GM23338 (cell line): ENCODE data around the gene RIMOC1. TPM values are rescaled to one million over a fixed set of nuclear protein-coding genes. Genes with fewer than 3 reads are reported as not detected.

Source experiments
- ATAC-seq: fragments of 200-7000 bp; cut with Tn5 transposase; 3 replicates; pipeline ENCODE4 v1.9.1; 2020
- DNase-seq: peaks from one replicate; pipeline ENCODE4 v3.0.0-alpha.2; 2015; ENCODE audit warnings: low spot score
- H2AFZ ChIP-seq: fragments of 200-600 bp; sonication (generic); 2 replicates; pipeline ENCODE4 v1.8.0; 2016; ENCODE audit warnings: antibody characterized with exemption, mild to moderate bottlenecking, moderate library complexity
- H3F3A ChIP-seq: fragments of 200-600 bp; sonication (generic); replicated peaks from 2 replicates; pipeline ENCODE4 v1.8.0; 2017; ENCODE audit warnings: antibody characterized with exemption, mixed run types, low read depth
- H3K27ac ChIP-seq: fragments of 200-600 bp; sonication (generic); 2 replicates; pipeline ENCODE4 v1.6.1; 2016; ENCODE audit warnings: low read depth
- H3K27me3 ChIP-seq: fragments of 200-600 bp; sonication (generic); 2 replicates; pipeline ENCODE4 v1.8.0; 2016; ENCODE audit warnings: mild to moderate bottlenecking, mixed run types, moderate library complexity; ENCODE audit not compliant: insufficient read depth
- H3K36me3 ChIP-seq: fragments of 200-600 bp; sonication (generic); 2 replicates; pipeline ENCODE4 v1.8.0; 2016; ENCODE audit warnings: mild to moderate bottlenecking; ENCODE audit not compliant: insufficient read depth
- H3K4me1 ChIP-seq: fragments of 200-600 bp; sonication (generic); 2 replicates; pipeline ENCODE4 v1.8.0; 2016; ENCODE audit warnings: mild to moderate bottlenecking, moderate library complexity; ENCODE audit not compliant: insufficient read depth
- H3K4me2 ChIP-seq: fragments of 200-600 bp; sonication (generic); 2 replicates; pipeline ENCODE4 v1.7.1; 2017; ENCODE audit warnings: mixed run types
- H3K4me3 ChIP-seq: fragments of 200-600 bp; sonication (generic); 2 replicates; pipeline ENCODE4 v1.6.1; 2016; ENCODE audit warnings: mixed run types
- H3K79me2 ChIP-seq: fragments of 200-600 bp; sonication (generic); replicated peaks from 2 replicates; pipeline ENCODE4 v1.8.0; 2017; ENCODE audit warnings: mild to moderate bottlenecking; ENCODE audit not compliant: insufficient read depth
- H3K9me2 ChIP-seq: fragments of 200-600 bp; sonication (generic); 2 replicates; pipeline ENCODE4 v1.8.0; 2017; ENCODE audit not compliant: insufficient read depth
- H4K20me1 ChIP-seq: fragments of 200-600 bp; sonication (generic); replicated peaks from 2 replicates; pipeline ENCODE4 v1.8.0; 2017; ENCODE audit warnings: mild to moderate bottlenecking; ENCODE audit not compliant: insufficient read depth
- H3K27ac Mint-ChIP-seq: 2 replicates; pipeline ENCODE4 v1.8.0; 2020; ENCODE audit warnings: inconsistent platforms, mild to moderate bottlenecking, moderate library complexity, mixed read lengths
- H3K27me3 Mint-ChIP-seq: 3 replicates; pipeline ENCODE4 v1.8.0; 2022; ENCODE audit warnings: low read depth, mild to moderate bottlenecking, moderate library complexity, mixed read lengths, inconsistent platforms; ENCODE audit not compliant: insufficient read depth, poor library complexity
- H3K36me3 Mint-ChIP-seq: 3 replicates; pipeline ENCODE4 v1.8.0; 2021; ENCODE audit warnings: low read depth, mild to moderate bottlenecking, inconsistent platforms, moderate library complexity, mixed read lengths
- H3K4me1 Mint-ChIP-seq: 3 replicates; pipeline ENCODE4 v1.8.0; 2020; ENCODE audit warnings: mild to moderate bottlenecking, inconsistent platforms, mixed read lengths
- H3K4me3 Mint-ChIP-seq: 3 replicates; pipeline ENCODE4 v1.8.0; 2021; ENCODE audit warnings: moderate library complexity, mild to moderate bottlenecking, inconsistent platforms, mixed read lengths
- H3K9me3 Mint-ChIP-seq: 3 replicates; pipeline ENCODE4 v1.8.0; 2020; ENCODE audit warnings: moderate library complexity, mild to moderate bottlenecking, inconsistent platforms, mixed read lengths
- CREB1 ChIP-seq: fragments of 250-450 bp; sonication (Bioruptor Pico); IDR thresholded peaks from 2 replicates; pipeline ENCODE4 v1.5.0; 2020; ENCODE audit warnings: low read depth, mild to moderate bottlenecking, moderate library complexity
- EZH2 ChIP-seq: fragments of 200-600 bp; sonication (generic); IDR thresholded peaks from one replicate; pipeline ENCODE4 v1.8.0; 2017; ENCODE audit warnings: antibody characterized with exemption, mild to moderate bottlenecking, low read depth; ENCODE audit not compliant: unreplicated experiment
- EZH2phosphoT487 ChIP-seq: fragments of 200-600 bp; sonication (generic); IDR thresholded peaks from one replicate; pipeline ENCODE4 v1.8.1; 2018; ENCODE audit warnings: antibody characterized with exemption; ENCODE audit not compliant: unreplicated experiment
- NANOG ChIP-seq: IDR thresholded peaks from 2 replicates; pipeline ENCODE4 v1.6.1; 2016; ENCODE audit warnings: antibody characterized with exemption, borderline replicate concordance
- STAT1 ChIP-seq: IDR thresholded peaks from one replicate; pipeline ENCODE4 v1.6.1; 2016; ENCODE audit warnings: antibody characterized with exemption; ENCODE audit not compliant: unreplicated experiment
- ZNF114 ChIP-seq: fragments of 250-450 bp; sonication (Bioruptor Pico); IDR thresholded peaks from 2 replicates; pipeline ENCODE4 v1.5.0; 2020; ENCODE audit warnings: mild to moderate bottlenecking, moderate library complexity
- ZNF331 ChIP-seq: fragments of 250-450 bp; sonication (Bioruptor Pico); IDR thresholded peaks from 2 replicates; pipeline ENCODE4 v1.5.0; 2020; ENCODE audit warnings: low read depth, mild to moderate bottlenecking, moderate library complexity
- polyA plus RNA-seq: library from polyadenylated mRNA; unstranded; fragments of >200 nt; fragmentation: Nextera tagmentation; extraction: Ambion mirVana; gene quantifications from 2 replicates; pipeline ENCODE4 v1.2.1, GENCODE V29; 2016
- total RNA-seq: library from RNA; depleted of rRNA; stranded (reverse); fragments of >200 nt; shearing (Covaris generic); gene quantifications from 2 replicates; pipeline ENCODE4 v1.2.3, GENCODE V29; 2014
- TF ChIP-seq, protein P1 (sequence below), 2 experiments: fragments of 200-600 bp in 1 of 2; sonication (generic) in 1 of 2; conservative IDR thresholded peaks; 2 replicates each; pipeline versions ENCODE4 v1.5.1 to v1.6.1; 2016 to 2017; ENCODE audit warnings: antibody characterized with exemption in 2 of 2, low read depth in 2 of 2, mild to moderate bottlenecking in 2 of 2, moderate library complexity in 1 of 2
- TF ChIP-seq, protein P2 (sequence below): IDR thresholded peaks from one replicate; pipeline ENCODE4 v1.6.1; 2018; ENCODE audit warnings: antibody characterized with exemption; ENCODE audit not compliant: unreplicated experiment

RIMOC1 gene
- total and polyA plus RNA-seq, 2 experiments from 2014 or later, result 26.4 to 30.3 TPM

DNA sequence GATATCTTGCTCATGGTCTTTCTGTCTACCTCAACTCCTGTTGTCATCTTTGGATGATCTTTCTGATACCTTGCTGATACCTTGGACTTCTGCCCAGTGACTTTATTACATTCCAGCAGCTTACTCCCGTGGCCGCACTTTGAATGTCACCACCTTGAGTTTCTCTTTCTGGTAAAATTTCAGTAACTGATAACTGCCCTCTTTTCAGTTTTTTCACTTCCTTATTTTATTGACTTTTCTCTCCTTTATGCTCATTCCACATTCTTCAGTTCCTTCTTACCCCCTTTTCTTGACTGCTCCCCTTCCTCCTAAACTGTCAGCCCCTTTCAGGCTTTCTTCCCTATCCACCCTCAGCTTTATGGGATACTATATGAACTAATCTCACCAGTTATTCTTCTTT, 14.0 kb downstream of the RIMOC1 start:
- no peak overlapping the region for H3K4me3 ChIP-seq
- Mint-ChIP-seq H3K9me3 (no peaks in the 10 kb centered on the region), H3K4me1 (peaks cover 6% of the 10 kb centered on the region; the same call in 2 of the 3 replicates), H3K36me3 (peaks cover 47% of the 10 kb centered on the region), H3K27ac (no peak overlapping the region), H3K4me3 (no peak overlapping the region), H3K27me3 (no peaks in the 10 kb centered on the region)
- H4K20me1 ChIP-seq, result peaks cover 10% of the 10 kb centered on the region; the same call in 1 of the 2 replicates
- no peak overlapping the region for H3K27ac ChIP-seq
- TF ChIP-seq ZNF114 (CRISPR knock-in tag) (no peak), EZH2 (no peak), EZH2phosphoT487 (no peak), CREB1 (no peak)
- TF ChIP-seq, protein P1, sequence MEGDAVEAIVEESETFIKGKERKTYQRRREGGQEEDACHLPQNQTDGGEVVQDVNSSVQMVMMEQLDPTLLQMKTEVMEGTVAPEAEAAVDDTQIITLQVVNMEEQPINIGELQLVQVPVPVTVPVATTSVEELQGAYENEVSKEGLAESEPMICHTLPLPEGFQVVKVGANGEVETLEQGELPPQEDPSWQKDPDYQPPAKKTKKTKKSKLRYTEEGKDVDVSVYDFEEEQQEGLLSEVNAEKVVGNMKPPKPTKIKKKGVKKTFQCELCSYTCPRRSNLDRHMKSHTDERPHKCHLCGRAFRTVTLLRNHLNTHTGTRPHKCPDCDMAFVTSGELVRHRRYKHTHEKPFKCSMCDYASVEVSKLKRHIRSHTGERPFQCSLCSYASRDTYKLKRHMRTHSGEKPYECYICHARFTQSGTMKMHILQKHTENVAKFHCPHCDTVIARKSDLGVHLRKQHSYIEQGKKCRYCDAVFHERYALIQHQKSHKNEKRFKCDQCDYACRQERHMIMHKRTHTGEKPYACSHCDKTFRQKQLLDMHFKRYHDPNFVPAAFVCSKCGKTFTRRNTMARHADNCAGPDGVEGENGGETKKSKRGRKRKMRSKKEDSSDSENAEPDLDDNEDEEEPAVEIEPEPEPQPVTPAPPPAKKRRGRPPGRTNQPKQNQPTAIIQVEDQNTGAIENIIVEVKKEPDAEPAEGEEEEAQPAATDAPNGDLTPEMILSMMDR (conservative IDR thresholded peaks at IDR 0.05; ENCODE audit: low read depth in 2 of 2), result no peak
- no peak overlapping the region for H2AFZ ChIP-seq
- no peaks in the 10 kb centered on the region for H3K9me2 ChIP-seq
- H3K27me3 ChIP-seq, result no peaks in the 10 kb centered on the region
- no peaks in the 10 kb centered on the region for H3K79me2 ChIP-seq
- H3K4me2 ChIP-seq, result no peak overlapping the region
- no peak for DNase-seq
- peaks cover 20% of the 10 kb centered on the region; the same call in 1 of the 2 replicates for H3K36me3 ChIP-seq
- H3K4me1 ChIP-seq, result no peaks in the 10 kb centered on the region; the same call in 1 of the 2 replicates
- ATAC-seq, result no peak
- H3F3A ChIP-seq, result no peaks in the 10 kb centered on the region

DNA sequence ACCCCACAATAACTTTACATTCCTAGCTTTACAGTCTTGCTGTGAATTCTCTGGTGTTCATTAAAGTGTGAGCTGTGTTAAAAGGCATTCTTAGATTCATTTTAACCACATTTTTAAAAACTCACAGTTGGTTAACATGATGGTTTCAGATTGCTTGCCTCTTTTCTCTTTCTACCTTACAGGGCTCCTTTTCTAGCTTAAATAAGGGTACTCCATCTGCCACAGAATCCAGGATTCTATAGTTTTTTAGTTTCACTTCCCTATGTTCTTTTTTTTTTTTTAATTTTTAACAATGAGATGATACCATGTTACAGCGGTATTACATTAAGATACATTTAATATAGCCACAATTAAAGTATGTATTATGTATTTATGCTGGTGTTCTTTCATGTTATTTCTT, 17.0 kb downstream of the RIMOC1 start:
- Histone ChIP-seq H3K27ac (no peak overlapping the region), H3K4me1 (no peaks in the 10 kb centered on the region; the same call in 1 of the 2 replicates), H4K20me1 (peaks cover 10% of the 10 kb centered on the region; the same call in 1 of the 2 replicates), H3K27me3 (no peaks in the 10 kb centered on the region), H3K36me3 (peaks cover 16% of the 10 kb centered on the region; the same call in 1 of the 2 replicates), H3F3A (0 out of 2 replicates have a peak, but pooled peaks cover 3% of the 10 kb centered on the region), H3K4me2 (no peak overlapping the region), H3K4me3 (no peak overlapping the region), H3K9me2 (no peaks in the 10 kb centered on the region), H3K79me2 (no peaks in the 10 kb centered on the region), H2AFZ (no peak overlapping the region)
- Mint-ChIP-seq H3K36me3 (peaks cover 23% of the 10 kb centered on the region), H3K4me3 (no peak overlapping the region), H3K27ac (peak overlapping the region; percentile 56; the same call in 1 of the 2 replicates), H3K4me1 (peaks cover 9% of the 10 kb centered on the region), H3K9me3 (no peaks in the 10 kb centered on the region), H3K27me3 (peaks cover 2% of the 10 kb centered on the region)
- DNase-seq (no peak), ATAC-seq (no peak)
- TF ChIP-seq EZH2, result no peak
- TF ChIP-seq STAT1, result no peak
- TF ChIP-seq, protein P2, sequence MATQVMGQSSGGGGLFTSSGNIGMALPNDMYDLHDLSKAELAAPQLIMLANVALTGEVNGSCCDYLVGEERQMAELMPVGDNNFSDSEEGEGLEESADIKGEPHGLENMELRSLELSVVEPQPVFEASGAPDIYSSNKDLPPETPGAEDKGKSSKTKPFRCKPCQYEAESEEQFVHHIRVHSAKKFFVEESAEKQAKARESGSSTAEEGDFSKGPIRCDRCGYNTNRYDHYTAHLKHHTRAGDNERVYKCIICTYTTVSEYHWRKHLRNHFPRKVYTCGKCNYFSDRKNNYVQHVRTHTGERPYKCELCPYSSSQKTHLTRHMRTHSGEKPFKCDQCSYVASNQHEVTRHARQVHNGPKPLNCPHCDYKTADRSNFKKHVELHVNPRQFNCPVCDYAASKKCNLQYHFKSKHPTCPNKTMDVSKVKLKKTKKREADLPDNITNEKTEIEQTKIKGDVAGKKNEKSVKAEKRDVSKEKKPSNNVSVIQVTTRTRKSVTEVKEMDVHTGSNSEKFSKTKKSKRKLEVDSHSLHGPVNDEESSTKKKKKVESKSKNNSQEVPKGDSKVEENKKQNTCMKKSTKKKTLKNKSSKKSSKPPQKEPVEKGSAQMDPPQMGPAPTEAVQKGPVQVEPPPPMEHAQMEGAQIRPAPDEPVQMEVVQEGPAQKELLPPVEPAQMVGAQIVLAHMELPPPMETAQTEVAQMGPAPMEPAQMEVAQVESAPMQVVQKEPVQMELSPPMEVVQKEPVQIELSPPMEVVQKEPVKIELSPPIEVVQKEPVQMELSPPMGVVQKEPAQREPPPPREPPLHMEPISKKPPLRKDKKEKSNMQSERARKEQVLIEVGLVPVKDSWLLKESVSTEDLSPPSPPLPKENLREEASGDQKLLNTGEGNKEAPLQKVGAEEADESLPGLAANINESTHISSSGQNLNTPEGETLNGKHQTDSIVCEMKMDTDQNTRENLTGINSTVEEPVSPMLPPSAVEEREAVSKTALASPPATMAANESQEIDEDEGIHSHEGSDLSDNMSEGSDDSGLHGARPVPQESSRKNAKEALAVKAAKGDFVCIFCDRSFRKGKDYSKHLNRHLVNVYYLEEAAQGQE, result no peak
- no peak for TF ChIP-seq ZNF331 (CRISPR knock-in tag)
- no peak for TF ChIP-seq EZH2phosphoT487
- TF ChIP-seq NANOG, result no peak
